OCI-LY3 (cell line): ENCODE data around the gene CFP.

Source experiments
- H2AFZ ChIP-seq: fragments of 200-600, 300-600 bp; shearing (Covaris generic); 2 replicates; pipeline ENCODE4 v1.6.0; 2014; ENCODE audit warnings: antibody characterized with exemption, low read depth, low read length
- H3K27ac ChIP-seq: fragments of 200-600, 300-600 bp; sonication (generic); 2 replicates; pipeline ENCODE4 v1.5.1; 2014; ENCODE audit warnings: mild to moderate bottlenecking, low read length, moderate library complexity, mixed read lengths
- H3K27me3 ChIP-seq: fragments of 200-600, 300-600 bp; sonication (generic); 2 replicates; pipeline ENCODE4 v1.6.1; 2014; ENCODE audit warnings: low read depth, low read length, mixed read lengths
- H3K36me3 ChIP-seq: fragments of 200-600, 300-600 bp; sonication (generic); replicated peaks from 2 replicates; pipeline ENCODE3; 2014; ENCODE audit warnings: low read depth, low read length, mixed read lengths
- H3K4me1 ChIP-seq: fragments of 300-600, 200-600 bp; sonication (generic); 2 replicates; pipeline ENCODE4 v1.6.1; 2014; ENCODE audit warnings: low read length, mixed read lengths
- H3K4me2 ChIP-seq: fragments of 200-600, 300-600 bp; sonication (generic); 2 replicates; pipeline ENCODE4 v1.6.1; 2014; ENCODE audit warnings: low read length, mixed read lengths
- H3K4me3 ChIP-seq: fragments of 300-600, 200-600 bp; sonication (generic); 2 replicates; pipeline ENCODE4 v1.5.1; 2014; ENCODE audit warnings: antibody characterized with exemption, mild to moderate bottlenecking, low read length, moderate library complexity
- H3K79me2 ChIP-seq: fragments of 300-600, 200-600 bp; shearing (Covaris generic); 2 replicates; pipeline ENCODE4 v1.6.1; 2014; ENCODE audit warnings: mild to moderate bottlenecking, low read length, mixed read lengths
- H3K9ac ChIP-seq: fragments of 300-600, 200-600 bp; shearing (Covaris generic); 2 replicates; pipeline ENCODE4 v1.6.0; 2014; ENCODE audit warnings: mild to moderate bottlenecking, low read length, moderate library complexity
- H3K9me3 ChIP-seq: fragments of 200-600, 300-600 bp; shearing (Covaris generic); 2 replicates; pipeline ENCODE4 v1.6.1; 2014; ENCODE audit warnings: low read length, mixed read lengths; ENCODE audit not compliant: insufficient read depth
- H4K20me1 ChIP-seq: fragments of 200-600, 300-600 bp; sonication (generic); 2 replicates; pipeline ENCODE4 v1.6.1; 2016; ENCODE audit warnings: low read length, mixed read lengths; ENCODE audit not compliant: insufficient read depth
- CTCF ChIP-seq: fragments of 200-600, 300-600 bp; sonication (generic); IDR thresholded peaks from 2 replicates; pipeline ENCODE4 v1.5.1; 2014; ENCODE audit warnings: antibody characterized with exemption, low read length, low read depth
- EZH2phosphoT487 ChIP-seq: fragments of 200-600 bp; shearing (Covaris generic); IDR thresholded peaks from 2 replicates; pipeline ENCODE4 v1.6.1; 2018; ENCODE audit warnings: antibody characterized with exemption, mixed run types, low read depth

CFP gene

GRCh38 chrX:47614618-47615017 is 15.1 kb downstream of the CFP start:
- Histone ChIP-seq H3K36me3 (no peaks in the 10 kb centered on the region), H2AFZ (no peak overlapping the region), H3K27ac (no peak overlapping the region), H3K4me2 (no peak overlapping the region), H3K9ac (no peak overlapping the region), H4K20me1 (no peaks in the 10 kb centered on the region), H3K79me2 (no peaks in the 10 kb centered on the region), H3K9me3 (no peaks in the 10 kb centered on the region), H3K27me3 (no peaks in the 10 kb centered on the region), H3K4me3 (no peak overlapping the region), H3K4me1 (no peaks in the 10 kb centered on the region)
- TF ChIP-seq CTCF (no peak), EZH2phosphoT487 (no peak)

- H3K9me3 ChIP-seq, result no peaks in the 10 kb centered on the region
- H2AFZ ChIP-seq, result no peak overlapping the region
- H4K20me1 ChIP-seq, result no peaks in the 10 kb centered on the region
- no peak overlapping the region for H3K27ac ChIP-seq
- no peaks in the 10 kb centered on the region for H3K79me2 ChIP-seq
- TF ChIP-seq EZH2phosphoT487, result no peak
- TF ChIP-seq CTCF, result no peak
- no peaks in the 10 kb centered on the region for H3K4me1 ChIP-seq
- H3K36me3 ChIP-seq, result no peaks in the 10 kb centered on the region
- no peaks in the 10 kb centered on the region for H3K27me3 ChIP-seq
- no peak overlapping the region for H3K4me2 ChIP-seq
- no peak overlapping the region for H3K9ac ChIP-seq
- no peak overlapping the region for H3K4me3 ChIP-seq
Observed at GRCh38 chrX:47613082-47613481, 16.6 kb downstream of the CFP start.

- TF ChIP-seq CTCF (no peak), EZH2phosphoT487 (no peak)
Observed at GRCh38 chrX:47612418-47612817, 17.3 kb downstream of the CFP start.

GRCh38 chrX:47611926-47612325 is 17.8 kb downstream of the CFP start:
- H3K4me3 ChIP-seq, result no peak overlapping the region
- no peak overlapping the region for H2AFZ ChIP-seq
- no peaks in the 10 kb centered on the region for H3K27me3 ChIP-seq
- H3K4me2 ChIP-seq, result no peak overlapping the region
- H3K4me1 ChIP-seq, result no peaks in the 10 kb centered on the region
- H3K36me3 ChIP-seq, result no peaks in the 10 kb centered on the region
- no peak for TF ChIP-seq CTCF
- TF ChIP-seq EZH2phosphoT487, result no peak
- H3K27ac ChIP-seq, result no peak overlapping the region
- H4K20me1 ChIP-seq, result no peaks in the 10 kb centered on the region
- H3K9ac ChIP-seq, result no peak overlapping the region
- no peaks in the 10 kb centered on the region for H3K9me3 ChIP-seq
- H3K79me2 ChIP-seq, result no peaks in the 10 kb centered on the region

More at GRCh38 chrX:47612418-47612817, 17.3 kb downstream of the CFP start:
- no peak overlapping the region for H3K27ac ChIP-seq
- H3K4me1 ChIP-seq, result no peaks in the 10 kb centered on the region
- H3K4me2 ChIP-seq, result no peak overlapping the region
- H3K4me3 ChIP-seq, result no peak overlapping the region
- H3K79me2 ChIP-seq, result no peaks in the 10 kb centered on the region
- H3K27me3 ChIP-seq, result no peaks in the 10 kb centered on the region
- H3K36me3 ChIP-seq, result no peaks in the 10 kb centered on the region
- H3K9ac ChIP-seq, result no peak overlapping the region
- no peak overlapping the region for H2AFZ ChIP-seq
- H3K9me3 ChIP-seq, result no peaks in the 10 kb centered on the region
- H4K20me1 ChIP-seq, result no peaks in the 10 kb centered on the region
